ENCODE results near the gene FILIP1L.

- TF ChIP-seq CTCF (IDR thresholded peaks at IDR 0.05) (no peak), POLR2AphosphoS5 (IDR thresholded peaks at IDR 0.05) (no peak)
These were observed 36.9 kb upstream of the FILIP1L start for GRCh38 chr3:100151024-100151707.
